22Rv1 (cell line): ENCODE results near the gene CD8B.

Source experiments
- CTCF ChIP-seq: fragments of 450-650 bp; IDR thresholded peaks from 2 replicates; pipeline ENCODE4 v1.5.1; 2017; ENCODE audit warnings: mild to moderate bottlenecking
- ZFX ChIP-seq: fragments of 450-650 bp; IDR thresholded peaks from 2 replicates; pipeline ENCODE4 v1.6.1; 2017; ENCODE audit warnings: antibody characterized with exemption, borderline replicate concordance

GRCh38 chr2:86787736-86788135 lies 74.0 kb downstream of the CD8B start:
- TF ChIP-seq CTCF (no peak), ZFX (no peak)
